M059J (cell line): ENCODE results near the gene IPO11. TPM values are rescaled to one million over a fixed set of nuclear protein-coding genes. Genes with fewer than 3 reads are reported as not detected.

Experiments
- DNase-seq: peaks from one replicate; pipeline ENCODE4 v3.0.0-alpha.2; 2012; ENCODE audit warnings: low read depth
- total RNA-seq: library from RNA; depleted of rRNA; stranded (reverse); fragments of >200 nt; shearing (Covaris generic); gene quantifications from 2 replicates; pipeline ENCODE4 v1.2.3, GENCODE V29; 2014

Gene IPO11
- total RNA-seq, 1 experiment from 2014 or later = 24.5 TPM

- no peak for DNase-seq
Observed at GRCh38 chr5:62569470-62569869, 156.9 kb downstream of the IPO11 start.

- DNase-seq = no peak
Observed at GRCh38 chr5:62572918-62573514, 160.5 kb downstream of the IPO11 start.

- no peak for DNase-seq
Observed at GRCh38 chr5:62574599-62574998, 162.0 kb downstream of the IPO11 start.

- DNase-seq = no peak
Observed at GRCh38 chr5:62575066-62575465, 162.5 kb downstream of the IPO11 start.

- DNase-seq = no peak
Observed at GRCh38 chr5:62575489-62575888, 162.9 kb downstream of the IPO11 start.

GRCh38 chr5:62576570-62577170 lies 164.1 kb downstream of the IPO11 start:
- no peak for DNase-seq

GRCh38 chr5:62577488-62577887 lies 164.9 kb downstream of the IPO11 start:
- no peak for DNase-seq

- DNase-seq = peak; percentile 29
Observed at GRCh38 chr5:62578540-62578939, 166.0 kb downstream of the IPO11 start, which contains the start of gene LRRC70. TSS of gene LRRC70 (plus strand) at chr5:62578819. CDS start at chr5:62579439, 620 bp downstream.

- DNase-seq = no peak
Observed at GRCh38 chr5:62579761-62580160, 167.2 kb downstream of the IPO11 start.

- no peak for DNase-seq
Observed at GRCh38 chr5:62581836-62582597, 169.5 kb downstream of the IPO11 start.

- DNase-seq = no peak
Observed at GRCh38 chr5:62584391-62584790, 171.8 kb downstream of the IPO11 start.

- no peak for DNase-seq
Observed at GRCh38 chr5:62585306-62585705, 172.7 kb downstream of the IPO11 start.

GRCh38 chr5:62585751-62586150 lies 173.2 kb downstream of the IPO11 start:
- peak; percentile 15 for DNase-seq

GRCh38 chr5:62587737-62588136 lies 175.2 kb downstream of the IPO11 start:
- no peak for DNase-seq

GRCh38 chr5:62588668-62589067 lies 176.1 kb downstream of the IPO11 start:
- no peak for DNase-seq

- DNase-seq = no peak
Observed at GRCh38 chr5:62589504-62589903, 176.9 kb downstream of the IPO11 start.

GRCh38 chr5:62590387-62590786 lies 177.8 kb downstream of the IPO11 start:
- no peak for DNase-seq

GRCh38 chr5:62592558-62592957 lies 180.0 kb downstream of the IPO11 start:
- DNase-seq = no peak

GRCh38 chr5:62593331-62593730 lies 180.8 kb downstream of the IPO11 start:
- peak; percentile 18 for DNase-seq

- no peak for DNase-seq
Observed at GRCh38 chr5:62594364-62594984, 181.9 kb downstream of the IPO11 start.

GRCh38 chr5:62596096-62596495 lies 183.5 kb downstream of the IPO11 start:
- DNase-seq = peak; percentile 17

- no peak for DNase-seq
Observed at GRCh38 chr5:62596691-62597090, 184.1 kb downstream of the IPO11 start.

- no peak for DNase-seq
Observed at GRCh38 chr5:62597314-62597713, 184.8 kb downstream of the IPO11 start.
